Lung (tissue), 12 donors: Measurements from ENCODE around the gene B4GALT7. TPM values are rescaled to one million over a fixed set of nuclear protein-coding genes. Genes with fewer than 3 reads are reported as not detected.

ENCODE experiments used
- ATAC-seq: fragments of 200-7000 bp; cut with Tn5 transposase; one replicate; pipeline ENCODE4 v1.9.1; 2020; ENCODE audit warnings: moderate number of reproducible peaks; ENCODE audit not compliant: insufficient read depth, low FRiP score
- DNase-seq, 3 donors: peaks; one replicate each; pipeline ENCODE4 v3.0.0-alpha.2; 2013 to 2017
- H3K27ac ChIP-seq, 2 donors: one replicate each; pipeline ENCODE4 v1.5.1; 2013; ENCODE audit warnings: mild to moderate bottlenecking in 2 of 2, moderate library complexity in 2 of 2, control low read depth in 1 of 2, inconsistent platforms in 1 of 2, low read depth in 1 of 2, low read length in 1 of 2
- H3K27me3 ChIP-seq, 3 donors: one replicate each; pipeline ENCODE4 v1.5.1; 2013; ENCODE audit warnings: low read length in 2 of 3; ENCODE audit not compliant: control insufficient read depth in 3 of 3, insufficient read depth in 3 of 3
- H3K36me3 ChIP-seq, 4 donors: one replicate each; pipeline ENCODE4 v1.5.1; 2013; ENCODE audit warnings: low read length in 4 of 4, mild to moderate bottlenecking in 1 of 4, moderate library complexity in 1 of 4; ENCODE audit not compliant: control insufficient read depth in 4 of 4, insufficient read depth in 4 of 4
- H3K4me1 ChIP-seq, 5 donors: one replicate each; pipeline ENCODE4 v1.5.1; 2013; ENCODE audit warnings: low read length in 5 of 5, mild to moderate bottlenecking in 2 of 5, moderate library complexity in 1 of 5; ENCODE audit not compliant: control insufficient read depth in 5 of 5, insufficient read depth in 5 of 5
- H3K4me3 ChIP-seq: one replicate; pipeline ENCODE4 v1.5.1; 2013; ENCODE audit warnings: mild to moderate bottlenecking, control low read depth, moderate library complexity
- H3K9ac ChIP-seq, 2 donors: one replicate each; pipeline ENCODE4 v1.5.1; 2013; ENCODE audit warnings: low read length in 2 of 2, control low read depth in 1 of 2; ENCODE audit not compliant: insufficient read depth in 1 of 2
- H3K9me3 ChIP-seq, 4 donors: one replicate each; pipeline ENCODE4 v1.5.1; 2013; ENCODE audit warnings: low read length in 3 of 4, mild to moderate bottlenecking in 1 of 4, moderate library complexity in 1 of 4; ENCODE audit not compliant: control insufficient read depth in 4 of 4, insufficient read depth in 3 of 4
- CTCF ChIP-seq: IDR thresholded peaks from 2 replicates; pipeline ENCODE4 v1.5.1; 2012; ENCODE audit warnings: mild to moderate bottlenecking; ENCODE audit errors: control extremely low read depth, extremely low read depth
- WGBS, 2 donors: extraction: QIAGEN DNeasy Blood & Tissue Kit; methylation state at CpG; one replicate each; pipeline ENCODE4 v1.1.7; 2013; 5-methylcytosine and 5-hydroxymethylcytosine counted together
- polyA plus RNA-seq, 2 donors: library from polyadenylated mRNA; stranded (reverse); fragments of 200-250 nt; gene quantifications; one replicate each; pipeline ENCODE4 v1.2.1, GENCODE V29; 2013
- total RNA-seq, 2 donors: library from RNA; depleted of rRNA in 1 of 2; stranded (reverse); fragments of >200 nt in 1 of 2; gene quantifications; one replicate each; pipeline ENCODE4 v1.2.1, GENCODE V29; 2014 to 2021
- donor health status: control.
- donor health status: control.
- donor health status: Bipolar disorder and iron deficiency.
- donor health status: healthy.
- donor health status: DM: yes; HTN: yes; CAD: no.

Gene B4GALT7
- total and polyA plus RNA-seq, 4 donors: 14.3 to 40.0 (median 31.4) TPM

DNA sequence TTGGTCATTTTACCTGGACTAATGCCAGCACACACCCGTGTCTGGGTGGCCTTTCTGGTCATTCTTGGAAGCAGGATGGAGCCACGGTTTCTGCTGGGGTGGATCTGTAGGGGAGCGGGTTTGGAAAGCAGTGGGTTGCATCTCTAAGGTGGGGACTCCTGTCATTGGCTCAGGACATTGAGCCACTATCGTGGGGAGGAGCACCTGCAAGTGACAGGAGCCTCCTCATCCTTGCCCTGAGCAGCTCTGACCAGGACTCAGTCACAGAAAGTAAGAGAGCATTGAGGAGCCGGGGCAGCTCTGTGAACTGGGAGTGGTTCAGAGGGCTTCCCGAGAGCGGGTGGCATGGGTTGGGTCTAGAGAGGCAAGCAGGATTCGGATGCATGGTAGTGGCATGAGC is 3.7 kb downstream of the B4GALT7 start:
- DNase-seq: no peak
- no peak for TF ChIP-seq CTCF
- no peaks in the 10 kb centered on the region for H3K9me3 ChIP-seq
- no peak for ATAC-seq
- H3K4me3 ChIP-seq: no peak overlapping the region
- 82 to 84% methylated on average over 8 of the region's 8 CpGs for WGBS, 2 donors
- H3K27ac ChIP-seq: no peak overlapping the region
- peaks cover 0 to 2% (median 0%) of the 10 kb centered on the region in 4 donors for H3K36me3 ChIP-seq
- peaks cover 0 to 17% (median 7%) of the 10 kb centered on the region in 5 donors for H3K4me1 ChIP-seq
- no peak overlapping the region for H3K9ac ChIP-seq
- no peaks in the 10 kb centered on the region for H3K27me3 ChIP-seq

GRCh38 chr5:177604116-177604521 is 4.2 kb downstream of the B4GALT7 start:
- H3K27me3 ChIP-seq: no peaks in the 10 kb centered on the region
- no peak overlapping the region for H3K9ac ChIP-seq
- DNase-seq: no peak
- H3K36me3 ChIP-seq: peaks cover 0 to 3% (median 1%) of the 10 kb centered on the region in 4 donors
- no peaks in the 10 kb centered on the region for H3K9me3 ChIP-seq
- no peak overlapping the region for H3K4me3 ChIP-seq
- H3K27ac ChIP-seq: no peak overlapping the region
- no peak for ATAC-seq
- peaks cover 0 to 17% (median 7%) of the 10 kb centered on the region in 5 donors for H3K4me1 ChIP-seq
- 93 to 94% methylated on average over 27 of the region's 27 CpGs for WGBS, 2 donors
- TF ChIP-seq CTCF: no peak

GRCh38 chr5:177604656-177605055 is 4.7 kb downstream of the B4GALT7 start:
- no peak for DNase-seq
- no peak overlapping the region for H3K4me3 ChIP-seq
- no peak overlapping the region for H3K27ac ChIP-seq
- H3K27me3 ChIP-seq: no peaks in the 10 kb centered on the region
- WGBS, 2 donors: 86 to 91% methylated on average over 5 of the region's 5 CpGs
- TF ChIP-seq CTCF: no peak
- H3K9ac ChIP-seq: no peak overlapping the region
- peaks cover 0 to 9% (median 2%) of the 10 kb centered on the region in 4 donors for H3K36me3 ChIP-seq
- peaks cover 0 to 17% (median 7%) of the 10 kb centered on the region in 5 donors for H3K4me1 ChIP-seq
- no peaks in the 10 kb centered on the region for H3K9me3 ChIP-seq
- no peak for ATAC-seq

DNA sequence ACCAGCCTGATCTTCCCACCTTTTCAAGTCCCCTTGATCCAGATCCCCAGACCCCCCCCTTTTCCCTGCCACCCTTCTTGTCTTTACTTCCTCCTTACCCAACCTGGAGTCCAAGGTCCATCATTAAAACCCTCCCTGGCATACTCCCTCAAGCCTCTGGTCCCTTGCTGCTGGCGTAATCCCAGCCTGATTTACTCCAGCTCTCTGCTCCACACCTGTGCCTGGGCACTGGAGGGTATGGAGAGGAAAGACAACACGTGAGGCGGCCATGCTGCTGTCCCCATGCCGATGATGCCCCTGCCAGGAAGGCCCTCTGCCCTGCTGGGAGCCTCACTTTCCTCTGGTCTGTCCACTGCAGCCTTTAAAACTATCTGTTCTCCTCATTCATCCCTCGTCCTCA is 5.1 kb downstream of the B4GALT7 start:
- 88 to 96% methylated on average over 5 of the region's 5 CpGs for WGBS, 2 donors
- Histone ChIP-seq H3K4me3 (no peak overlapping the region), H3K4me1 (peaks cover 0 to 17% (median 7%) of the 10 kb centered on the region in 5 donors), H3K27me3 (no peaks in the 10 kb centered on the region), H3K27ac (no peak overlapping the region), H3K9ac (no peak overlapping the region), H3K9me3 (no peaks in the 10 kb centered on the region), H3K36me3 (peaks cover 0 to 13% (median 2%) of the 10 kb centered on the region in 4 donors)
- no peak for TF ChIP-seq CTCF
- DNase-seq (no peak), ATAC-seq (no peak)
